Stimulated activated CD4-positive, alpha-beta T cell treated with anti-CD3 and anti-CD28 coated beads, TNF-alpha, amount 100 ng/mL, for 1 hour (primary cell): ENCODE results near the gene RBFOX2.
"Not testable (repeated sequence)": the region's sequence is repeated elsewhere in the genome, so short reads cannot be mapped to it uniquely, and the experiment has no call there.

Experiments used
- DNase-seq, 3 donors: peaks; one replicate each; pipeline ENCODE4 v3.0.0-alpha.2; 2020; ENCODE audit warnings: low read depth in 3 of 3, low spot score in 1 of 3

RBFOX2 gene

GRCh38 chr22:35835998-35836691 is 192.5 kb downstream of the RBFOX2 start:
- no peak for DNase-seq

- DNase-seq: no peak
Observed at GRCh38 chr22:35835267-35835997, 193.2 kb downstream of the RBFOX2 start.

GRCh38 chr22:35834061-35834460 is 194.6 kb downstream of the RBFOX2 start:
- no peak for DNase-seq

GRCh38 chr22:35830305-35830704 is 198.3 kb downstream of the RBFOX2 start:
- no peak for DNase-seq

GRCh38 chr22:35824256-35824655 is 204.4 kb downstream of the RBFOX2 start:
- DNase-seq: no peak

- no peak for DNase-seq
Observed at GRCh38 chr22:35821654-35822053, 207.0 kb downstream of the RBFOX2 start.

GRCh38 chr22:35819421-35819820 is 209.2 kb downstream of the RBFOX2 start:
- no peak for DNase-seq

GRCh38 chr22:35818897-35819296 is 209.7 kb downstream of the RBFOX2 start:
- no peak for DNase-seq

- DNase-seq: no peak
Observed at GRCh38 chr22:35812600-35812999, 216.0 kb downstream of the RBFOX2 start.

- DNase-seq: no peak
Observed at GRCh38 chr22:35811670-35812069, 217.0 kb downstream of the RBFOX2 start.

GRCh38 chr22:35809816-35810215 is 218.8 kb downstream of the RBFOX2 start:
- no peak for DNase-seq

- DNase-seq: no peak
Observed at GRCh38 chr22:35808377-35808776, 220.2 kb downstream of the RBFOX2 start.

GRCh38 chr22:35806668-35807067 is 222.0 kb downstream of the RBFOX2 start:
- DNase-seq: not testable (repeated sequence)

GRCh38 chr22:35805466-35805865 is 223.2 kb downstream of the RBFOX2 start:
- DNase-seq: no peak

- no peak for DNase-seq
Observed at GRCh38 chr22:35804421-35804820, 224.2 kb downstream of the RBFOX2 start.

- DNase-seq: no peak
Observed at GRCh38 chr22:35802885-35803284, 225.7 kb downstream of the RBFOX2 start.

GRCh38 chr22:35801301-35801700 is 227.3 kb downstream of the RBFOX2 start:
- DNase-seq: not testable (repeated sequence)

- no peak for DNase-seq
Observed at GRCh38 chr22:35799150-35799549, 229.5 kb downstream of the RBFOX2 start.

GRCh38 chr22:35797411-35797810 is 231.2 kb downstream of the RBFOX2 start:
- no peak for DNase-seq

- no peak for DNase-seq
Observed at GRCh38 chr22:35795476-35795875, 233.1 kb downstream of the RBFOX2 start.

GRCh38 chr22:35792506-35792905 is 236.1 kb downstream of the RBFOX2 start:
- DNase-seq: no peak

GRCh38 chr22:35791788-35792187 is 236.8 kb downstream of the RBFOX2 start:
- DNase-seq: not testable (repeated sequence)
